ENCODE results near the gene DDT.

DNA sequence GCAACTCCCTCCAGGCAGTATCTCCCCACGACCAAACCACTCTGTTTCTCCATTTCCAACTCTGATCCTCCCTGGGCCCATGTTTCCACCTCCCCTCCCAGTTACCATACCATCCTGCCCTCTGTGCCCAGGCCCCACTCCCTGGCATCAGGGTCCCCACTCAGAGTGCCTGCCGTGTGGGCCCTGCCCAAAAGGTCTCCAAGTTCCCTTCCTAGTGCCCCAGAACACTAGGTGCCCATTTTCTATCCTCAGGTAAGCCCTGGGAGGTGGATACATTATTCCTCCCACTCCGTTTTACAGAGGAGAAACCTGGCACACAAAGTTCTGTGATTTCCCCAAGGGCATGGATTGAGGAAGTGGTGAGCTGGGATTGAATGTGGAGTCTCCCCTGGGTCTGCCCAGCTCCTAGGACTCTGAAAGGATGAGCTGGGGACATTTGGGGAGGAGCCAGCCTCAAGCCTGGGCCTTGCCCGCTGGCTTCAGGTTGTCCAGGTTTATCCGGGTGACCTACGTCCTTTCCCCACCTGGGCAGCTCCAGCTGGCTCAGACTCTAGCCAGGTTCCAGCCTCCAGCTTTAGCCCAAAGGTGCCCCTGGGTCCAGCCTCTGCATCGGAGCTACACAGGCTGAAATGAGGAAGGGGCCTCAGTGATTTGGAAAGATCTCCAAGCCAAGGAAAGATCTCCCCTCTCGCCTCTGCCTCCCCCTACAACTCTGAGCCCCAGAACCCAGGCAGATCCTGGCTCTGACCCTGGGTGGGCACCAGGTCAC, 33.2 kb upstream of the DDT start:
- TF ChIP-seq EZH2 (IDR thresholded peaks at IDR 0.05; ENCODE audit: borderline replicate concordance, low read depth, low read length, severe bottlenecking), result no peak
- no peak for TF ChIP-seq POLR2A (IDR thresholded peaks at IDR 0.05; ENCODE audit: low read depth, low read length)
